DMS53 (cell line): ENCODE data around the gene CEBPZ.

Experiments used
- DNase-seq: peaks from one replicate; lab custom pipeline; 2025; lab: John Stamatoyannopoulos, UW

CEBPZ gene

GRCh38 chr2:37180006-37180639 lies 51.3 kb downstream of the CEBPZ start:
- DNase-seq, result no peak

GRCh38 chr2:37173741-37174140 lies 57.7 kb downstream of the CEBPZ start:
- DNase-seq, result no peak

- no peak for DNase-seq
Observed at GRCh38 chr2:37171624-37171950, 59.8 kb downstream of the CEBPZ start.

GRCh38 chr2:37168217-37168981 lies 63.0 kb downstream of the CEBPZ start:
- peak; percentile 53 for DNase-seq

- DNase-seq, result no peak
Observed at GRCh38 chr2:37167636-37168180, 63.7 kb downstream of the CEBPZ start.

- no peak for DNase-seq
Observed at GRCh38 chr2:37164757-37165156, 66.6 kb downstream of the CEBPZ start.

GRCh38 chr2:37156857-37157714 lies 74.3 kb downstream of the CEBPZ start, which contains the start of gene EIF2AK2:
Gene EIF2AK2, minus strand, starts transcription at chr2:37156980. Its CDS starts 9,174 bp downstream, at chr2:37147806.
- peak; percentile 93 for DNase-seq

GRCh38 chr2:37156071-37156856 lies 75.1 kb downstream of the CEBPZ start:
- peak; percentile 59 for DNase-seq

- DNase-seq, result no peak
Observed at GRCh38 chr2:37154785-37155184, 76.6 kb downstream of the CEBPZ start.

- DNase-seq, result no peak
Observed at GRCh38 chr2:37153224-37153623, 78.2 kb downstream of the CEBPZ start.
